ENCODE measurements around the gene EVPL.
"Not testable (repeated sequence)": the region's sequence is repeated elsewhere in the genome, so short reads cannot be mapped to it uniquely, and the experiment has no call there.

The EVPL gene

GRCh38 chr17:76027159-76027839, at the start of gene EVPL:
Gene EVPL (minus strand): TSS chr17:76027306. CDS start chr17:76027198, 108 bp downstream.
- no peak for DNase-seq

GRCh38 chr17:76076146-76076764, 49.1 kb upstream of the EVPL start:
- no peak for DNase-seq

GRCh38 chr17:76075364-76076145, 48.4 kb upstream of the EVPL start:
- no peak for DNase-seq

- no peak for DNase-seq
Measured at GRCh38 chr17:76074390-76075363, 47.6 kb upstream of the EVPL start, which contains the start of gene GALR2. Gene GALR2 (plus strand): TSS chr17:76074781. CDS start chr17:76074884, 103 bp downstream.

- peak; percentile 92 for DNase-seq
Measured at GRCh38 chr17:76072148-76072858, 45.2 kb upstream of the EVPL start, which contains the start of gene SRP68. Gene SRP68 (minus strand): TSS chr17:76072517. CDS start chr17:76072491, 26 bp downstream.

GRCh38 chr17:76071531-76072147, 44.5 kb upstream of the EVPL start:
- DNase-seq, result no peak

- DNase-seq, result no peak
Measured at GRCh38 chr17:76065775-76066174, 38.7 kb upstream of the EVPL start.

GRCh38 chr17:76063875-76064546, 36.9 kb upstream of the EVPL start:
- DNase-seq, result no peak

GRCh38 chr17:76058264-76058663, 31.2 kb upstream of the EVPL start:
- not testable (repeated sequence) for DNase-seq

GRCh38 chr17:76056882-76057281, 29.8 kb upstream of the EVPL start:
- DNase-seq, result no peak

GRCh38 chr17:76054112-76054476, 27.0 kb upstream of the EVPL start:
- peak; percentile 30 for DNase-seq

GRCh38 chr17:76053246-76054111, 26.4 kb upstream of the EVPL start:
- peak; percentile 71 for DNase-seq

GRCh38 chr17:76051561-76051960, 24.5 kb upstream of the EVPL start:
- DNase-seq, result no peak

- DNase-seq, result no peak
Measured at GRCh38 chr17:76050538-76051467, 23.7 kb upstream of the EVPL start.

GRCh38 chr17:76049836-76050537, 22.9 kb upstream of the EVPL start:
- DNase-seq, result no peak

- no peak for DNase-seq
Measured at GRCh38 chr17:76049239-76049638, 22.1 kb upstream of the EVPL start.

GRCh38 chr17:76048711-76049110, 21.6 kb upstream of the EVPL start:
- no peak for DNase-seq

Data from HCEC 1CT (cell line).